CD4-positive, alpha-beta T cell treated with Interleukin-17A for 1 hour (primary cell): ENCODE results near the gene SLC22A16.
"Not testable (repeated sequence)": the region's sequence is repeated elsewhere in the genome, so short reads cannot be mapped to it uniquely, and the experiment has no call there.

Source experiments
- DNase-seq: peaks from one replicate; pipeline ENCODE4 v3.0.0-alpha.2; 2020

Gene SLC22A16

GRCh38 chr6:110490110-110490509 is 13.7 kb upstream of the SLC22A16 start:
- DNase-seq, result no peak

- no peak for DNase-seq
These were observed 12.3 kb upstream of the SLC22A16 start for GRCh38 chr6:110488606-110489190.

- DNase-seq, result not testable (repeated sequence)
These were observed 11.6 kb upstream of the SLC22A16 start for GRCh38 chr6:110487968-110488381.

- no peak for DNase-seq
These were observed 10.3 kb upstream of the SLC22A16 start for GRCh38 chr6:110486756-110487155.

GRCh38 chr6:110485491-110485890 is 9.1 kb upstream of the SLC22A16 start:
- no peak for DNase-seq

GRCh38 chr6:110484321-110484720 is 7.9 kb upstream of the SLC22A16 start:
- no peak for DNase-seq

- no peak for DNase-seq
These were observed 6.5 kb upstream of the SLC22A16 start for GRCh38 chr6:110482774-110483400.

- no peak for DNase-seq
These were observed 4.7 kb upstream of the SLC22A16 start for GRCh38 chr6:110481081-110481480.

- no peak for DNase-seq
These were observed 1.3 kb downstream of the SLC22A16 start for GRCh38 chr6:110475066-110475653.

GRCh38 chr6:110474500-110474899 is 1.9 kb downstream of the SLC22A16 start:
- DNase-seq, result no peak

- no peak for DNase-seq
These were observed 3.7 kb downstream of the SLC22A16 start for GRCh38 chr6:110472739-110473138.

- no peak for DNase-seq
These were observed 4.6 kb downstream of the SLC22A16 start for GRCh38 chr6:110471726-110472365.

- DNase-seq, result no peak
These were observed 7.7 kb downstream of the SLC22A16 start for GRCh38 chr6:110468731-110469130.

- DNase-seq, result no peak
These were observed 8.8 kb downstream of the SLC22A16 start for GRCh38 chr6:110467566-110468140.

- no peak for DNase-seq
These were observed 13.4 kb downstream of the SLC22A16 start for GRCh38 chr6:110462884-110463481.

- no peak for DNase-seq
These were observed 15.0 kb downstream of the SLC22A16 start for GRCh38 chr6:110461376-110461775.

GRCh38 chr6:110459137-110459536 is 17.3 kb downstream of the SLC22A16 start:
- DNase-seq, result no peak

GRCh38 chr6:110458476-110458875 is 17.9 kb downstream of the SLC22A16 start:
- no peak for DNase-seq

- DNase-seq, result not testable (repeated sequence)
These were observed 18.7 kb downstream of the SLC22A16 start for GRCh38 chr6:110457567-110458175.

- no peak for DNase-seq
These were observed 19.7 kb downstream of the SLC22A16 start for GRCh38 chr6:110456694-110457093.

GRCh38 chr6:110449541-110449895 is 26.9 kb downstream of the SLC22A16 start:
- DNase-seq, result no peak

GRCh38 chr6:110448846-110449540 is 27.4 kb downstream of the SLC22A16 start:
- DNase-seq, result no peak
